ENCODE data around the gene RYR2. TPM values are rescaled to one million over a fixed set of nuclear protein-coding genes. Genes with fewer than 3 reads are reported as not detected.

RYR2 gene
- total RNA-seq, 1 experiment from 2014 or later = 3.4 TPM

GRCh38 chr1:237112663-237113062, 70.7 kb downstream of the RYR2 start:
- Mint-ChIP-seq H3K36me3 (ENCODE audit: insufficient read depth in 1 of 3, low read depth in 3 of 3) (no peaks in the 10 kb centered on the region; a peak in 2 of 7 replicates), H3K4me3 (no peak overlapping the region), H3K27me3 (ENCODE audit: low read depth) (no peaks in the 10 kb centered on the region; the same call in 1 of the 2 replicates), H3K9me3 (peaks cover 0 to 2% of the 10 kb centered on the region in 2 experiments; a peak in 2 of 5 replicates), H3K27ac (no peak overlapping the region), H3K4me1 (peaks cover 20 to 25% of the 10 kb centered on the region in 2 experiments)
- Histone ChIP-seq H4K20me1 (ENCODE audit: control insufficient read depth, insufficient read depth, insufficient read length) (no peaks in the 10 kb centered on the region), H3K23ac (ENCODE audit: insufficient read length, low read depth, low read length) (no peak overlapping the region), H3K27me3 (ENCODE audit: insufficient read depth, low read length) (no peaks in the 10 kb centered on the region), H3K4me2 (ENCODE audit: insufficient read depth, insufficient read length, low read length) (no peak overlapping the region), H4K5ac (ENCODE audit: insufficient read length, low read depth, low read length) (no peak overlapping the region), H3K4me1 (ENCODE audit: insufficient read depth, low read length) (no peaks in the 10 kb centered on the region; the same call in none of the 2 replicates), H2BK120ac (ENCODE audit: low read depth, low read length, poor library complexity, severe bottlenecking) (no peak overlapping the region), H3K79me2 (ENCODE audit: insufficient read depth, low read length) (peaks cover 1% of the 10 kb centered on the region; the same call in 1 of the 2 replicates), H2BK15ac (ENCODE audit: low read depth, low read length) (no peak overlapping the region), H2AFZ (ENCODE audit: low read length) (no peak overlapping the region), H3K9me3 (ENCODE audit: control insufficient read depth, low read depth, low read length) (no peaks in the 10 kb centered on the region), H3K27ac (ENCODE audit: insufficient read length, low read depth, low read length) (no peak overlapping the region), H4K91ac (ENCODE audit: insufficient read length, low read depth, low read length) (no peak overlapping the region), H3K9ac (ENCODE audit: extremely low read depth, insufficient read length, low read length) (no peak overlapping the region), H3K18ac (ENCODE audit: insufficient read length, low read depth, low read length) (no peak overlapping the region), H3T11ph (ENCODE audit: low read length) (no peak overlapping the region), H3K79me1 (ENCODE audit: insufficient read depth, low read depth, low read length, poor library complexity, severe bottlenecking) (no peaks in the 10 kb centered on the region), H3K14ac (ENCODE audit: insufficient read depth, low read length) (no peak overlapping the region), H3K4ac (ENCODE audit: low read depth, low read length) (no peak overlapping the region), H2BK20ac (ENCODE audit: low read depth, low read length, poor library complexity, severe bottlenecking) (no peak overlapping the region), H2AK5ac (ENCODE audit: insufficient read length, low read length) (no peak overlapping the region), H2BK12ac (ENCODE audit: insufficient read length, low read depth, low read length) (no peak overlapping the region), H3K56ac (ENCODE audit: insufficient read length, low read depth, low read length) (no peak overlapping the region), H2BK5ac (ENCODE audit: insufficient read length, low read length) (no peak overlapping the region), H4K8ac (replicated peaks; ENCODE audit: insufficient read length, low read depth, low read length) (no peak overlapping the region), H3K23me2 (ENCODE audit: insufficient read length, low read depth, low read length, poor library complexity, severe bottlenecking) (no peaks in the 10 kb centered on the region)
- WGBS (ENCODE audit: extremely low coverage, insufficient read length, low lambda C conversion rate) = no CpG with 5 or more reads among the region's 4 CpGs
- TF ChIP-seq, protein P1, sequence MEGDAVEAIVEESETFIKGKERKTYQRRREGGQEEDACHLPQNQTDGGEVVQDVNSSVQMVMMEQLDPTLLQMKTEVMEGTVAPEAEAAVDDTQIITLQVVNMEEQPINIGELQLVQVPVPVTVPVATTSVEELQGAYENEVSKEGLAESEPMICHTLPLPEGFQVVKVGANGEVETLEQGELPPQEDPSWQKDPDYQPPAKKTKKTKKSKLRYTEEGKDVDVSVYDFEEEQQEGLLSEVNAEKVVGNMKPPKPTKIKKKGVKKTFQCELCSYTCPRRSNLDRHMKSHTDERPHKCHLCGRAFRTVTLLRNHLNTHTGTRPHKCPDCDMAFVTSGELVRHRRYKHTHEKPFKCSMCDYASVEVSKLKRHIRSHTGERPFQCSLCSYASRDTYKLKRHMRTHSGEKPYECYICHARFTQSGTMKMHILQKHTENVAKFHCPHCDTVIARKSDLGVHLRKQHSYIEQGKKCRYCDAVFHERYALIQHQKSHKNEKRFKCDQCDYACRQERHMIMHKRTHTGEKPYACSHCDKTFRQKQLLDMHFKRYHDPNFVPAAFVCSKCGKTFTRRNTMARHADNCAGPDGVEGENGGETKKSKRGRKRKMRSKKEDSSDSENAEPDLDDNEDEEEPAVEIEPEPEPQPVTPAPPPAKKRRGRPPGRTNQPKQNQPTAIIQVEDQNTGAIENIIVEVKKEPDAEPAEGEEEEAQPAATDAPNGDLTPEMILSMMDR (conservative IDR thresholded peaks at IDR 0.05) = no peak
- DNase-seq = no peak
